GM06990 (cell line): ENCODE measurements around the gene PER2.

Experiments used
- DNase-seq: peaks from one replicate; pipeline ENCODE4 v3.0.0-alpha.2; 2011; ENCODE audit not compliant: insufficient read length; ENCODE audit errors: extremely low read depth
- H3K27me3 ChIP-seq: replicated peaks from 2 replicates; pipeline ENCODE4 v1.6.0; 2011; ENCODE audit warnings: low read length; ENCODE audit not compliant: control insufficient read depth, insufficient read depth
- H3K36me3 ChIP-seq: 2 replicates; pipeline ENCODE4 v1.5.1; 2011; ENCODE audit warnings: low read length; ENCODE audit not compliant: control insufficient read depth, insufficient read depth
- H3K4me3 ChIP-seq: replicated peaks from 2 replicates; pipeline ENCODE4 v1.5.1; 2011; ENCODE audit warnings: low read depth, mild to moderate bottlenecking, control low read depth, low read length
- TF ChIP-seq, protein P1 (sequence below): IDR thresholded peaks from 2 replicates; pipeline ENCODE4 v1.5.1; 2011; ENCODE audit warnings: low read length, control low read depth, mild to moderate bottlenecking, inconsistent platforms; ENCODE audit not compliant: insufficient read depth, poor library complexity, severe bottlenecking

The PER2 gene

DNA sequence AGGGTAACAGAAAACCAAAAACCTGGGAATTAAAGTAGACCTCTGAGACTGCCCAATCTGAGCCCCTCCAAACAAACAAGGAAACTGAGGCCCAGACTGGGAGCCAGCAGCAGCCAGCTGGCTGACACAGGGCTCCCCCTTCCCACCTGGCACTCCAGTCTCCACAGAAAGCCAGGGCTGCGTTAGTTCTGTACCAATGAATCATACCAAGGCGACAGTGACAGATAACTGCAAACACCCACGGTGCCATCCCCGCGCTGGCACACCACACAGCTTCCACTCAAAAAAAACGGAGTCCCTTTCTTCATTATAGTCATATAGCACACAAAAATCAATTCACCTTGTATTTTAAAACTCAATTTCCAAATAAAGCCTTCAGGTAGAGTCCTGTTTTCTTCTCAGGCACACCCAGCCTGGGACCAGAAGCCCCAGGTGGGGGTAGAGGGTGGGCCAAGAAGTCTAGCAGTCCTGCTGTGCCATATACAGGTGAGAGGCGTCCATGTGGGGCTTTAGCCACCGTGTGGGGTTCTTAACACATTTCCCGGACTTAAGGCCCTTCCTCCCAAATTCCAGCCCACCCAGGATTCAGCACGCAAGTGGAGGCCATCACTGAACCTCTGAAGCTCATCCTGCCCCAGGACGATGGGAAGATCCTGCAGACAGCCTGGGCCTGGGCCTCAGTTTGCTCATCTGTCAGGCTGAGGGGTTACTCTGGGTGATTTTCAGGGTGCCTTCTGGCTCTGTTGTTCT is 1.2 kb downstream of the PER2 start:
- TF ChIP-seq, protein P1, sequence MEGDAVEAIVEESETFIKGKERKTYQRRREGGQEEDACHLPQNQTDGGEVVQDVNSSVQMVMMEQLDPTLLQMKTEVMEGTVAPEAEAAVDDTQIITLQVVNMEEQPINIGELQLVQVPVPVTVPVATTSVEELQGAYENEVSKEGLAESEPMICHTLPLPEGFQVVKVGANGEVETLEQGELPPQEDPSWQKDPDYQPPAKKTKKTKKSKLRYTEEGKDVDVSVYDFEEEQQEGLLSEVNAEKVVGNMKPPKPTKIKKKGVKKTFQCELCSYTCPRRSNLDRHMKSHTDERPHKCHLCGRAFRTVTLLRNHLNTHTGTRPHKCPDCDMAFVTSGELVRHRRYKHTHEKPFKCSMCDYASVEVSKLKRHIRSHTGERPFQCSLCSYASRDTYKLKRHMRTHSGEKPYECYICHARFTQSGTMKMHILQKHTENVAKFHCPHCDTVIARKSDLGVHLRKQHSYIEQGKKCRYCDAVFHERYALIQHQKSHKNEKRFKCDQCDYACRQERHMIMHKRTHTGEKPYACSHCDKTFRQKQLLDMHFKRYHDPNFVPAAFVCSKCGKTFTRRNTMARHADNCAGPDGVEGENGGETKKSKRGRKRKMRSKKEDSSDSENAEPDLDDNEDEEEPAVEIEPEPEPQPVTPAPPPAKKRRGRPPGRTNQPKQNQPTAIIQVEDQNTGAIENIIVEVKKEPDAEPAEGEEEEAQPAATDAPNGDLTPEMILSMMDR = no peak
- no peak for DNase-seq
- Histone ChIP-seq H3K27me3 (no peaks in the 10 kb centered on the region), H3K36me3 (no peaks in the 10 kb centered on the region), H3K4me3 (peak overlapping the region; percentile 94)

DNA sequence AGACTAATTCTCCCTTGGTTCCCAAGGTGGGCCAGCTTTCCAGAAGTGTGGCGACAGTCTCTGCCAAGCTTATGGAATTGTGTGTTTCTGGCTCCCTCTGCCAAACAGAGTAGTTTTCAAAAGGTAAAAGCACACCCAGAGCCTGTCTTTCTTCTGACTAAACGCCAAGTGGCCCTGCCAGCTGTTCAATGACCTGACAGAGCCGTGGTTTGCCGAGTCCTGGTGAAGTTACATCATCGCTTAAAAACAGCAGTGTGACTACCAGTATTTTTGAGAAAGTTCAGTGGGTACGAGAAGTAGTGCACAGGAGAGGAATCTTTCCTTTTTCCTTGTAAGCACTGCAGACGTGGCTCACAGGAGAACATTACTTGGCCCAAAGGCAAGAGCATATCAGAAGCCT is 1.9 kb downstream of the PER2 start:
- DNase-seq = no peak
- Histone ChIP-seq H3K27me3 (no peaks in the 10 kb centered on the region), H3K36me3 (no peaks in the 10 kb centered on the region; the same call in 1 of the 2 replicates), H3K4me3 (no peak overlapping the region)
- TF ChIP-seq, protein P1 = no peak

DNA sequence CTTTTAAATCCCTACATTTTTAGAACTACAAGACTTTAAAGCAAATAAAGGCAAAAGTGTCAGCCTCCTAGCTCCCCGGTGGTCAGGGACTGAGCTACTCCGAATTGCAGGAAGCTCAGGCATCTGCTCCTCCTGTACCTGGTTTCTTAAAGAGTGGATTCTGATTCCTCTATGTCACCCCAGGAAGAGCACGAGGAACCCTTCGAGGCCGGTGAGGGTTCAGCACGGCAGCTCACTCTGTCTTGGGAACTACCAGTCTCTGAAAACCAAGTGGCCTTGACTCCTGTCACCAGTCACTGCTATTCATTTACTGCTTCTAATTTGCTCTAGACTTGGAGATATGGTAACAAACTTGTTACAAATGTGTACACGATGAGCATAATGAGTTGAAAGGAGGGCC is 2.3 kb downstream of the PER2 start:
- TF ChIP-seq, protein P1 = no peak
- no peak for DNase-seq
- no peaks in the 10 kb centered on the region for H3K27me3 ChIP-seq
- no peaks in the 10 kb centered on the region; the same call in 1 of the 2 replicates for H3K36me3 ChIP-seq
- no peak overlapping the region for H3K4me3 ChIP-seq

DNA sequence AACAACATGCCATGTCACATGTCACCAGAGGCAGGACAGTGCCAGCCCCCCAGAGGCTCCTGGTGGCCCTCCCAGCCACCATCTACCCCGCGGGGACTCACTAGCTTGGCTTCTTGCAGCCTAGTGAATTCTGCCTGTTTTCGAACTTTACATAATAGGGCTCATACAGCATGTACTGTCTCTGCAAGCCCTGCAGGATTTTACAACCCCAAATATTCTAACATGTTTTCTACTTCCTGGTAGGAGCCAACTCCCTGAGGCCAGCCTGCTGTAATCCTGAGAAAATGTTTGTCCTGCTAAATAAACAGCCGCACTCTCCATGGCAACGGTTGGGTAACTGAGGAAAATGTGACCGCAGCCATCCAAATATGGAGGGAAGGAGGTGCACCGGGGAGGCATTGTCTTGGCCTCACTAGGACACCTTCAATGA is 2.7 kb downstream of the PER2 start:
- TF ChIP-seq, protein P1 = no peak
- DNase-seq = no peak
- Histone ChIP-seq H3K36me3 (no peaks in the 10 kb centered on the region; the same call in 1 of the 2 replicates), H3K27me3 (no peaks in the 10 kb centered on the region), H3K4me3 (no peak overlapping the region)

DNA sequence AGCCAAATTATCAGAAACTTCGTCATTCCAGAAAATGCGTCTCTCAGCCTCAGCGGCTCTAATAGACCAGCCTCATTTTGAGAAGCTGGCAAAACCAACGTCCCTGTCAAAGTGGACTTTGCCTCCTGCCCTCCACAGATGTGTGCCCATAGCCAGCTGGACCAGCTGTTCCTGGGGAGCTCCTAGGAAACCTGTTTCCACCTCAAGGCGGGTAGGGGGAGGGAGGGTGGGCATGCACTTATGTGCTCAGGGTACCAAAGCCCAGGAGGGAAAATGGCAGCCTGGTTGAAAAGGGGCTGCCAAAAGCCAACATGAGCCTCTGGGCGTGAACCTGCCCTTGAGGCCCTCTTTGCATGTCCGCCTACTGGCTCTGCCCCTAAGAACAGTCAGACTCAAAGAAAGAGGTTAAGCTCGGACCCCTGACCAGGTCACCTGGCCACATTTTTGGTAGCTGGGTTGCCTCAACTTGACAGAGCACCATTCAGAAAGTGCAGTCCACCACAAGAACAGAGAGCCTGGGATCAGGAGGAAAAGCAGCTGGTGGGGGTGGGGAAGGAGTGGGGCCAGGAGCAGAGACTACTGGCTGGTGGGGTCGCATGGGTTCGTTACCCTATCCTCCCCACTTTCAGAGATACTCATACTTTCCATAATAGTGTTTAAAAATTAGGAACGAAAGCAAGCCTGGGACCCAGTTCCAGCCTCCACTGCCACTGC is 3.5 kb downstream of the PER2 start:
- Histone ChIP-seq H3K36me3 (no peaks in the 10 kb centered on the region; the same call in 1 of the 2 replicates), H3K27me3 (no peaks in the 10 kb centered on the region), H3K4me3 (no peak overlapping the region)
- DNase-seq = no peak
- TF ChIP-seq, protein P1 = no peak
